Measurements from ENCODE around the gene ZSCAN21.
A peak's percentile ranks its signal among the peaks of the same experiment; 100 is the strongest.

The ZSCAN21 gene

DNA sequence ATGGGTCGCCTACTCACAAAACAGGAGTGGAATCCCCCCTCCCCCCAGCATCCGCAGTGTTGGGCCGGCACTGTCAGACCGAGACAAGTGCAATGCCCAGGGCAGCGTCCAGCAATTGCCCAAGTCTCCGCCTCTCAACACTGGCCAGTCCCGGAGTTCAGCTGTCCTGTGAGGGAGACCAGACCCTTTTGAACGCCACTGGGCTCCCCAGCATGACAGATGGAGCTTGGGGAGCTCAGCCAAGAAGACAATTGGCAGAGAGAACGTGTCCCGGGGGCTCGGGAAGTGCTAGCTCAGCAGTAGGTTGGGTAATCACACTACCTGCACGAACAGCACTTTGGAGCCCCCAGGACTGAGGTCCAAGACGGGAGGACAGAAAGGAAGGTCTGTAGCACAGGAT is 43.9 kb downstream of the ZSCAN21 start:
- FAIRE-seq (no peak), DNase-seq (ENCODE audit: extremely low spot score, insufficient read length, low read depth) (no peak)

DNA sequence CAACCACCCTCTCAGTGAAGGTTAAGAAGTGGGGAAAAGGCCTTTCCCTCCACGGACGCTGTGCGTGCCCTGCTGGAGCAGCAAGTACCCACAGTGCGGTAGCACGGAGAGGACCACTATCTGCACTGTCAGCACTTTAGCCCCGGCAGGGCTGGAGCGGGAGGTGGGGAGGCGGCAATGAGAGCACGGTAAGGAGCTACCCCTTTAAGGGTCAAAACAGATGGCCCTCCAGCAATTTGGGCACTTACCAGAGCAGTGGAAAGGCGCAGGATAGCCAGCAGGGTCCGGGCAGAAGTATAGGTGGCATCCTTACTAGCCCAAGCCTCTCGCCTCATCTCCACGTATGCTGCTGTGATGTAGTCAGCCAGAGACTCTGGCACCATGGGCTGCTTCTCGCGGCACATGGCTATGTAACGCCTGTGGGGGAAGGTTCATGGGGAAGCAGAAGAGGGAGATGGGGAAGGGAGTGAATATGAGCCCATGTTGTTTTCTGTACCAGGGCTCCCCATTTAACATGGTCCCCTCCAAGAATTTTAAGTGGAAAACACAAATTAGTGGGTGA is 44.4 kb downstream of the ZSCAN21 start:
- FAIRE-seq (no peak), DNase-seq (ENCODE audit: extremely low spot score, insufficient read length, low read depth) (no peak)

DNA sequence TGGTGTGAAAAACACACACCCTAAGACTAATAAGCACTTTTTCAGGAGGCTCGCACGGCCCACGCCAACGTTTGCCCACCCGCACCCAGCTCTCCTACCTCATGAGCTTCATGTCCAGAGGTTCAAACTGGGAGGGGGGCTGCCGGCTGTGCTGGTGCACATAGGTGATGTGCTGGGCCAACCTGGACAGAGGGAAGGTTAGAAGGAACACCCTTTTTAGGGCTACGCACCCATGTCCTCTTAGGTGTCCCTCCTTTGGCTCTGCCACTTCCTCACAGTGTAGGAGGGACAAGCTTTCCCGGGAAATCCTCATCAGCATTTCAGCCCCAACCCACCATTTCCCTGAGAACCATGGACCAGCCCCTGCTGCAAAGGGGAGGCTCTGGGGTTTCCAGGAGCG is 45.7 kb downstream of the ZSCAN21 start:
- FAIRE-seq, result no peak
- DNase-seq (ENCODE audit: extremely low spot score, insufficient read length, low read depth), result no peak

DNA sequence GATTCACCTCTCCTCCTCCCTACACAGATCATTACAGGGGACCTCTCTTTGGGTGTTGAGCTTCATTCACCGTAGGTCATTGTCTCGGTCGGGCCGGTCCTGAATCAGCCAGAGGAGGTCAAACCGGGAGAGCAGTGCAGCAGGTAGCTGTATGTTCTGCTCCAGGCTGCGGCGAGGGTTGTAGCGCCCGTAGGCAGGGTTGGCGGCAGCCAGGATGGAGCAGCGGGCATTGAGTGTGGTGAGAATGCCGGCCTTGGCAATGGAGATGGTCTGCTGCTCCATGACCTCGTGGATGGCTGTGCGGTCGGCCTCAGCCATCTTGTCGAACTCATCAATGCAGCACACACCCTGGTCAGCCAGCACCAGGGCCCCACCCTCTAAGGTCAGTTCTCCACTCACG is 46.1 kb downstream of the ZSCAN21 start:
- FAIRE-seq (no peak), DNase-seq (ENCODE audit: extremely low spot score, insufficient read length, low read depth) (no peak)

DNA sequence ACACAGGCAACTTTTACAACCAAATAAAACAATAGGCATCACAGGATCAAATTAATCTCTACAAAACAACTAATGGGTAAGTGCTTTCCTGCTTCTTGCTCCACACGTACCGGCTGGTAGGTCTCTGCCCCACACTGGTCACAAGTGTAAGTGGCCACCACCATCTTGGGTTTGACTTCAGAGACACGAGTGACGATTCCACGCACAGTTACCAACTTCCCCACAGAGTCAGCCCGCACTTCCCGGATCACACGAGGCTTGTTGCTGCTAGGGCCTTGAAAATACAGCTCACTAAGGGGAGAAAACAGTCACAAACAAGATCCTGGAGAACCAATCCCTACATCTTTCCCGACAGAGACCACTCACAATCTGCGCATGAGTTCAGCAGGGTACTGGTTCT is 49.3 kb downstream of the ZSCAN21 start:
- DNase-seq (ENCODE audit: extremely low spot score, insufficient read length, low read depth), result no peak
- FAIRE-seq, result no peak

DNA sequence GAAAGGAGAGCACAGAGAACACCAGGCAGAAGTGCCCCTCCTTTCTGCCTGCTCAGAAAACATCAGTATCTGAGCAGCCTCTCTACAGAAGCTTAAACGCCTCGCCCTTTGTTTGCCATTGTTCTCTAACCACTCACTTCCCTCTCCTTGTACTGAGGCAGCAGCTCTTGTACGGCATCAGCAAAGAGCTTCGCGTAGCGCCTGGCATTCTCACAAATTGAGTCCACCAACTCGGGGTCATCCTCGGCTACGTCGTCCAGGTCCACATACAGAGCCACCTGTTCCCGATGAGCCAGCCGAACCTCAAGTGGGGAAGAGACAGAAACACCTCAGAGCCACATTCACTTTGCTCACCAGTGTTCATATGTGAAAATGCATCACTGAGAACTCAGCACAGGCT is 49.9 kb downstream of the ZSCAN21 start:
- FAIRE-seq, result no peak
- DNase-seq (ENCODE audit: extremely low spot score, insufficient read length, low read depth), result no peak

DNA sequence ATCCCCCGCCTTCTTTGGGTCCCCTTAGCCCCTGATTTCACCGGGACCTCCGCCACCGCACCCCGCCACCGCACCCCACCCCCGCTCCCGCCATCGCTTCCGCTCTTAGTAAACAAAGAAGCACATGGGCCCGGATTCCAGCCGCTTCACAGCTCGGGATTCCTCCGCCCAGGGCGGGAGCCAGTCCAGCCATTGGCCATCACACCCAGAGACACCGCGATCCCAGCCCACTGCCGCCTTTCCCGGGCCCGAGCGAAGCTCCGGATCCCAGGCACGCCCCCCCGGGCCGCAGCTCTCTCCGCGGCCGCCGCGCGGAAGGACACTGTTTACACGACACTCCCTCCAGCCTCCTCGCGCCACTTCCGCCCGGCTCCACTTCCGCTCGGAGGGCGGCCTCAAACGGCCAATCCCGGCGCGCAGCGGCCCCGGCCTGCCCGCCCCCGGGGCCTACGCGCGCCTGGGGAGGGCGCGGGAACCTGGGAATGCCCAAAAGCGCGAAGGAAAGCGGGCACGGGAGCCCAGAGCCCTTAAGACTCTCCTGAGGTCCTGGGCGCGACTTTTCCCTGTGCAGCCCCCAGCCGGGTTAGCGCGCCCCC is 50.9 kb downstream of the ZSCAN21 start:
- FAIRE-seq (peak; percentile 77), DNase-seq (ENCODE audit: extremely low spot score, insufficient read length, low read depth) (peak; percentile 86)

DNA sequence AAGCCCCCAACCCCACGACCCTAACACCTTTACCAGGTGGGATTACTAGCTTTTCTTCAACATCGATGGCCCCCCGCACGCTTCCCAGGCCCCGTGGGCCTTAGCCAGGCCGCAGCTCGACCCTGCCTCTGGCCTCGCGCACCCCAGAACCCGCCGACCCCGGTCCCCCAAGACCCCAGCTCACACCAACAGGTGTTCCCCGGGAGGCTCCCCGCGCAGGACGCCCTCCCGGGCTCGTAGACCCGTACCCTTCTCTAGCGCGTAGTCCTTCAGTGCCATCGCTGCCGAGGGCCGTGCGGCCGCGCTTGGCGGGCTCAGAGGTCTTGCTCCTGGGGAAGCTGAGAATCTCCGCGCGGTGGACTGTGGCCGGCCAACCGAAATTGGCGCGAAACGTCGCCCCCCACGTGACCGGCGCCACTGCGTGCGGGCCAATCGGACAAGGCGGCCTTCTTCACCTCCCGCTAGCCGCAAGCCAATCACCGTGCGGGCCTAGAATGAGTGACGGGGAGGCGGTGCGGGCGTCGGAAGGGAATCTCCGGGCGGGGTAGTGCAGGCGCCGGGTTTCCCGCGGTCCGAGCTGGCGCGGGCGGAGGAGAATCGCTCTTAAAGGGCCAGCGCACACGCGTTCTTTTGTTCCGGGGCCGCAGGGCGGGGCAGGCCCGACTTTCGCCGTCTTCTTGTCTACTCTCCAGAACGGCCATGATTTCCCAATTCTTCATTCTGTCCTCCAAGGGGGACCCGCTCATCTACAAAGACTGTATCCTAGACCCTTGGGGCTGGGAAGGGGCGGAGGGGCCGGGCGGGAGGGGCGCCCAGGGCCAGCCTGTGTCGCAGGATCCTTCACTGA is 51.7 kb downstream of the ZSCAN21 start, which contains the start of the genes AP4M1 and MCM7:
Gene AP4M1, plus strand, starts transcription at position 628 of the 847 bp plus-strand sequence. Its CDS starts 72 bp downstream, at position 700.
Gene MCM7, minus strand, starts transcription at position 382 of the 847 bp plus-strand sequence. Its CDS starts 103 bp downstream, at position 279.
- peak; percentile 97 for DNase-seq (ENCODE audit: extremely low spot score, insufficient read length, low read depth)
- FAIRE-seq, result peak; percentile 96

DNA sequence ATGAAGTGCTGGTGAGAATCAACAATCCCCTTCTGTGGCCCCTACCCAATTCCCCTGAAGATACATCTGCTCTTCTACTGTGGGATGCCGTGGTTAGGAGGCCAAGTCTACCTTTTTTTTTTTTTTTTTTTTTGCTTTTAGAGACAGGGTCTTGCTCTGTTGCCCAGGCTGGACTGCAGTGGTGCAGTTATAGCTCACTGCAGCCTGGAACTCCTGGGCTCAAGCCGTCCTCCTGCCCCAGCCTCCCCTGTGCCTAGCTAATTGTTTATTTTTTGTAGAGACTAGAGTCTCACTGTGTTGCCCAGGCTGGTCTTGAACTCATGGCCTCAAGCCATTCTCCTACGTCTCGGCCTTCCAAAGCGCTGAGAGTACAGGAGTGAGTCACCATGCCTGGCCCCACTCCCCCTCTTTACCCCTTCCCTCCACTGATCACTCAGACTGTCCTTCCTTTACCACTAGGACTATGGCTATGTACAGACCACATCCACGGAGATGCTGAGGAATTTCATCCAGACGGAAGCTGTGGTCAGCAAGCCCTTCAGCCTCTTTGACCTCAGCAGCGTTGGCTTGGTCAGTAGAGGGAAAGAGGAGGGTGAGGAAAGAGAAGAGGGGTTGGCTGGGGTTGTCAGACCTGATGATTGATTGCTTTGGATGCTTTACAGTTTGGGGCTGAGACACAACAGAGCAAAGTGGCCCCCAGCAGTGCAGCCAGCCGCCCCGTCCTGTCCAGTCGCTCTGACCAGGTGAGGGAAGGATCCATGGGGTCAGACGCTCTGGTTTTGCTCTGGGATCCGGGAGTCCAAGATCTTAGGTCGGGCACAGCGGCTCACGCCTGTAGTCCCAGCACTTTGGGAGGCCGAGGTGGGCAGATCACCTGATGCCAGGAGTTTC is 53.6 kb downstream of the ZSCAN21 start:
- FAIRE-seq (no peak), DNase-seq (ENCODE audit: extremely low spot score, insufficient read length, low read depth) (no peak)

DNA sequence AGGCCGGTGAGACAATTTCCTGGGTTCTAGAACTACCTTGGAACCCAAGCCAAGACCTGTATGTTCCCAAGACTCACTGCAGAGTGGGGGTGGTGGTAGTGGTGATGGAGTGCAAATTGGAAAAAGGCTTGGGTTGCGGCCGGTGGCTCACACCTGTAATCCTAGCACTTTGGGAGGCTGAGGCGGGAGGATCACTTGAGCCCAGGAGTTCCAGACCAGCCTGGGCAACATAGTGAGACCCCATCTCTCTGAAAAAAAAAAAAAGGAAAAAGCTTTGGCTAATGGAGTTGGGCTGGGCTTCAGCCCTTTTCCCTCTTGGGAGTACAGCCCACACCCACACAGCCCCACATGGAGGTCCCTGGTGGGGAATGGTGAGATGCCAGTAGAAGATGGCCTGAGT is 56.0 kb downstream of the ZSCAN21 start:
- FAIRE-seq (no peak), DNase-seq (ENCODE audit: extremely low spot score, insufficient read length, low read depth) (no peak)

DNA sequence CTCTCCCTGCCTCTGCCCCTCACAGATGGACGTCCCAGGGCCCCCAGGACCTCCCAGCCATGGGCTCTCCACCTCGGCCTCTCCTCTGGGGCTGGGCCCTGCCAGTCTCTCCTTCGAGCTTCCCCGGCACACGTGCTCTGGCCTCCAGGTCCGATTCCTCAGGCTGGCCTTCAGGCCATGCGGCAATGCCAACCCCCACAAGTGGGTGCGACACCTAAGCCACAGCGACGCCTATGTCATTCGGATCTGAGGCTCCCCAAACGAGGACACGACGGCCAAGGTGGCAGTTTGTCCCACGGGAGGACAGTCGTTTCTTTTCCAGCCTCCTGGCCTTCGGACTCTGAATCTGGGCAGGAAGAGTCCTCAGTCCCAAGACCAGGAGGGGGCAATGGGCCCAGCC is 57.1 kb downstream of the ZSCAN21 start:
- FAIRE-seq (no peak), DNase-seq (ENCODE audit: extremely low spot score, insufficient read length, low read depth) (no peak)

DNA sequence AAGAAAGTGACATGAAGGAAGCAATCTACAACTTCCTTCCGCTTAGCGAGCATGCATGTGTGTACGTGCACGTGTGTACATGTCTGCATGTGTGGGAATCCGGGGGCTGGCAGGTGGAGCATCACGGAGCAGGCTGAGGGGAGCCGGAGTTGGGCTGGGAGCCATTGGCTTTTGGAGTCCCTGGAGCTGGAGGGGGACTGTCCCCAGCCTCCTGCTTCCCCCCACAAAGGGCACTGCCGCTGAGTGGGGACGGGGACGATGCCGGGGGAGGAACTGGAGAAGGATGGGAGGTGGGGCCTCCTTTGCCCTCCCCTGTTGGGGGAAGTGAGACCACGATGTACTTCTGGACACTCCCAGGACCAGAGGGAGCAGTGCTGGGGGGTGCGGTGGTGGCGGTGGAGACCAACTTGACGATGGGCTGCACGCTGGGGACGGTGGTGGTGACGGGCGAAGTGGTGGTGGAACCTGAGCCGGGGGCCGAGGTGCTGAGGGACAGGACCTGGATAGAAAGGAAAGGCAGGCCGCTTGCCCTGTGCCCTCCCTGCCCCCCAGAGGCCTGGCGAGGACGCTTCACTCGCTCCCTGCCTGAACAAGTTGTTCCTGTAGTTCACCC is 57.7 kb downstream of the ZSCAN21 start:
- FAIRE-seq (no peak), DNase-seq (ENCODE audit: extremely low spot score, insufficient read length, low read depth) (no peak)

DNA sequence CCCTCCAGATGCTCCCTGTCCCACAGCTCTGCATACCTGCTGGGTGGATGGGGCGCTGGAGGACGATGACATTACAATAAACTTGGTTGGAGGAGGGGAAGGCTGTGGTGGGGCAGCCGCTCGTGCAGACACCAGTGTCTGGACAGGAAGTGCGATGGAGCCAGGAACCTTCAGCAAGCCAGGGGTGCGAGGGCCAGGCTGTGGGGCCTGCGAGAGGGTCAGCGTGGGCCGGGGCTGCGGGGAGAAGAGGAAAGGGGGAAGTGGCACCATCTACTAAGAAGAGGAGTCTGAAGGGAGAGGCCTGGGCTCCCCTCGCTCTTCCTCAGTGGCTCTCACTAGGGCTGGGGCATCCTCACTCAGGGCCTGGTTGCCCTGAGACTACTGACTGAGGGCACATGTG is 58.3 kb downstream of the ZSCAN21 start:
- DNase-seq (ENCODE audit: extremely low spot score, insufficient read length, low read depth), result no peak
- no peak for FAIRE-seq

DNA sequence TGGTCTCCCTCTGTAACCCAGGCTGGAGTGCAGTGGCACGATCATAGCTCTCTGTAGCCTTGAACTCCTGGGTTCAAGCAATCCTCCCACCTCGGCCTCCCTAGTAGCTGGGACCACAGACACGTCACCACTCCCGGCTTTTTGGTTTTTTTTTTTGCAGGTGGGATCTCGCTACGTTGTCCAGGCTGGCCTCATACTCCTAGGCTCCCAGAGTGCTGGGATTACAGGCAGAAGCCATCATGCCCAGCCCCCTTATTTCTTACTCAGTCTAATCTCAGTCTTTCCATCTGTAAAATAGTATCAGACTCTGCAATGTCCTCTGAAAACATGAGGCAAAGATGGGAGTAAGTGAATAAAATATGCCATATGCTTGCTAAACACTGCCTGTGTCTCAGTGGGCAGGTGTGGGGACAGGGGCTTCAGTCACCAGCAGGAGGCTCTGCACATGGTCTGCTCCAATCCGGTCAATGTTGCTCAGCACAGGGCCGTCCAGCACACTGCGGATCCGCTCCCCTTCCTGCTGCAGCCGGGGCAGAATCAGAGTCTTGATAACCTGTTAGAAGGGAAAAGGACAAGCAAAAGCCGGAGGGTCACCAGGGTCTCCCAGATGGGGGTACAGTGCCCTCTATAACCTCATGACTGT is 60.1 kb downstream of the ZSCAN21 start:
- DNase-seq (ENCODE audit: extremely low spot score, insufficient read length, low read depth) (no peak), FAIRE-seq (no peak)

DNA sequence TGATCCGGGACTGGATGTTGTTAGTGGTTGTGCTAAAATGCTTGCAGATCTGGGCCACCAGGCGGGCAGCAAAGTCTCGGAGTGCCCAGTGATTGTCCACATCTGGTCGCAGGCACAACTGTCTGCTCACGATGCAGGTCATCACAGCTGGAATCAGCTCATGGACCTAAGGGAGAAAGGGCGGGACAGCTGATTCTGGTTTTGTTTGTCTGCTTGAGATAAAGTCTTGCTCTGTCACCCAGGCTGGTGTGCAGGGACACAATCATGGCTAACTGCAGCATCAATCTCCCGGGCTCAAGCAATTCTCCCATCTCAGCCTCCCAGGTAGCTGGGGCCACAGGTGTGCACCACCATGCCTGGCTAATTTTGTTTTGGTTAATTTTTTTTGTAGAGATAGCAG is 61.6 kb downstream of the ZSCAN21 start:
- no peak for FAIRE-seq
- DNase-seq (ENCODE audit: extremely low spot score, insufficient read length, low read depth), result no peak

DNA sequence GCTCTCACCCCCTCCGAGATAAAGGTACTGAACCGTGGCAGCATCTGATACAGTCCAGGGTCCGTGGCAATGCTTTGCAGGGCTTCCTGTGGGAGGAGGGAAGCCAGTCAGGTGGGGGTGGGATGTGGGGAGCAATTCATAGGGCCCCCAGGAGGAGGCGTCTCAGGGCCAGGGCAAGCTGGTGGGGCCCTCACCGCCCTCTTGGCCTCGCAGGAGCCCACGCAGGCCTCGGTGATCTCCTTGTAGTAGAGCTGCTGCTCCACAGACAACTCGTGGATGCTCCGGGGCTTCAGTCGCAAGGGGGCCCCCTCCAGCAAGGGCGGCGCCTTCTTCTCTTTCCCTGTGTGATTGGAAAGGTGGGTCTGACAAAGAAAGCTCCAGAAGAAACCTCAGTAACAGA is 62.3 kb downstream of the ZSCAN21 start:
- FAIRE-seq, result no peak

More for the DNA sequence above, 62.3 kb downstream of the ZSCAN21 start:
- no peak for DNase-seq (ENCODE audit: extremely low spot score, insufficient read length, low read depth)
